PFSK-1 (cell line): Measurements from ENCODE around the gene ITGAE.

Source experiments
- FOXP2 ChIP-seq: optimal IDR thresholded peaks from 2 replicates; pipeline ENCODE3; 2011; ENCODE audit warnings: borderline replicate concordance, control low read depth, inconsistent platforms; ENCODE audit not compliant: insufficient read depth; ENCODE audit errors: extremely low read length, extremely low read depth
- POLR2AphosphoS5 ChIP-seq: IDR thresholded peaks from 2 replicates; pipeline ENCODE4 v1.6.1; 2012; ENCODE audit warnings: low read depth, mild to moderate bottlenecking, control low read depth, low read length, moderate library complexity
- SIN3A ChIP-seq: IDR thresholded peaks from 2 replicates; pipeline ENCODE4 v1.6.1; 2012; ENCODE audit warnings: mild to moderate bottlenecking, low read length, moderate library complexity, borderline replicate concordance; ENCODE audit not compliant: insufficient read depth
- TAF1 ChIP-seq: IDR thresholded peaks from 2 replicates; pipeline ENCODE4 v1.6.1; 2012; ENCODE audit warnings: low read length, control low read depth, borderline replicate concordance; ENCODE audit not compliant: insufficient read depth
- TF ChIP-seq, protein P1 (sequence below), 2 experiments: IDR thresholded peaks; 2 replicates each; pipeline versions ENCODE4 v1.6.1 to v1.8.0; 2011 to 2012; ENCODE audit warnings: low read depth in 2 of 2, low read length in 2 of 2, control low read depth in 1 of 2, inconsistent platforms in 1 of 2, mild to moderate bottlenecking in 1 of 2, moderate library complexity in 1 of 2; ENCODE audit not compliant: insufficient read depth in 1 of 2

ITGAE gene

DNA sequence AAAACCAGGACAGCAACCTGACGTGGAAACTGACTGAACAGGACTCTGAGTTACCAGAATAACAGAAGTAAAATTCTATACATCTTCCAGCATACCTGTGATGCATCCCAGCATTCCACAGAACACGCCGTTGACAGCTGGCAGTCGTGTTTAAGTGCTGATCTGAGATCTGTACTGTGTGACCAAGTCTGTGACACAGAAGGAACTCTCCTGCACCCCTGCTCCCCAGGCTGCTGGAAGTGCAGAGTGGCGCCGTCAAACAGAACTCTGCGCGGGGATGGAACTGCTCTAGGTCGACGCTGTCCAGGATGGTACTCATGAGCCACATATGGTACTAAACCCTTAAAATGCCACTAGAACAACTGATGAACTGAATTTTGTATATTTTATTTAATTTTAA lies 804 bp upstream of the ITGAE start:
- TF ChIP-seq POLR2AphosphoS5, result no peak
- TF ChIP-seq, protein P1, sequence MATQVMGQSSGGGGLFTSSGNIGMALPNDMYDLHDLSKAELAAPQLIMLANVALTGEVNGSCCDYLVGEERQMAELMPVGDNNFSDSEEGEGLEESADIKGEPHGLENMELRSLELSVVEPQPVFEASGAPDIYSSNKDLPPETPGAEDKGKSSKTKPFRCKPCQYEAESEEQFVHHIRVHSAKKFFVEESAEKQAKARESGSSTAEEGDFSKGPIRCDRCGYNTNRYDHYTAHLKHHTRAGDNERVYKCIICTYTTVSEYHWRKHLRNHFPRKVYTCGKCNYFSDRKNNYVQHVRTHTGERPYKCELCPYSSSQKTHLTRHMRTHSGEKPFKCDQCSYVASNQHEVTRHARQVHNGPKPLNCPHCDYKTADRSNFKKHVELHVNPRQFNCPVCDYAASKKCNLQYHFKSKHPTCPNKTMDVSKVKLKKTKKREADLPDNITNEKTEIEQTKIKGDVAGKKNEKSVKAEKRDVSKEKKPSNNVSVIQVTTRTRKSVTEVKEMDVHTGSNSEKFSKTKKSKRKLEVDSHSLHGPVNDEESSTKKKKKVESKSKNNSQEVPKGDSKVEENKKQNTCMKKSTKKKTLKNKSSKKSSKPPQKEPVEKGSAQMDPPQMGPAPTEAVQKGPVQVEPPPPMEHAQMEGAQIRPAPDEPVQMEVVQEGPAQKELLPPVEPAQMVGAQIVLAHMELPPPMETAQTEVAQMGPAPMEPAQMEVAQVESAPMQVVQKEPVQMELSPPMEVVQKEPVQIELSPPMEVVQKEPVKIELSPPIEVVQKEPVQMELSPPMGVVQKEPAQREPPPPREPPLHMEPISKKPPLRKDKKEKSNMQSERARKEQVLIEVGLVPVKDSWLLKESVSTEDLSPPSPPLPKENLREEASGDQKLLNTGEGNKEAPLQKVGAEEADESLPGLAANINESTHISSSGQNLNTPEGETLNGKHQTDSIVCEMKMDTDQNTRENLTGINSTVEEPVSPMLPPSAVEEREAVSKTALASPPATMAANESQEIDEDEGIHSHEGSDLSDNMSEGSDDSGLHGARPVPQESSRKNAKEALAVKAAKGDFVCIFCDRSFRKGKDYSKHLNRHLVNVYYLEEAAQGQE (IDR thresholded peaks at IDR 0.05; ENCODE audit: insufficient read depth in 1 of 2, low read depth in 2 of 2, low read length in 2 of 2), result no peak
- no peak for TF ChIP-seq TAF1
- TF ChIP-seq FOXP2, result no peak
- no peak for TF ChIP-seq SIN3A

DNA sequence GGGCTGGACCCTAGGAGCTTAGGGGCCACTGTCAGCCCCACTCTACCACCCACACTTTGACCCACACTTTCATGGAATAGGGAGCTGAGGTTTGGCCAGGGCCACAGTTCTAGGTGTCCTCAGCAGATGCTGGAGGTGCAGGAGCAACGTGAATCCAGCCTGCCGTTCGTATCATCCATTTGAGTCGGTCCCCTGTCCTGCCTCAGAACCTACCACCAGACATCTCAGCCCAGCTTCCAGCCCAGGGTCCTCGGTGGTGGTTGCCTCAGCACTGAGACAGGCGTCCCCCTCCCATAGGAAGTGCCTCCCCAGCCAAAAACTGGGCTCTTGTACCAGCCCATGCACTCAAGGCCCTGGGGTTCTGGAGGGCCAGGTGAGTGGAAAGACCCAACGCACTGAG lies 359 bp upstream of the ITGAE start:
- TF ChIP-seq POLR2AphosphoS5, result no peak
- TF ChIP-seq TAF1, result no peak
- no peak for TF ChIP-seq SIN3A
- TF ChIP-seq, protein P1 (IDR thresholded peaks at IDR 0.05; ENCODE audit: insufficient read depth in 1 of 2, low read depth in 2 of 2, low read length in 2 of 2), result no peak
- no peak for TF ChIP-seq FOXP2

DNA sequence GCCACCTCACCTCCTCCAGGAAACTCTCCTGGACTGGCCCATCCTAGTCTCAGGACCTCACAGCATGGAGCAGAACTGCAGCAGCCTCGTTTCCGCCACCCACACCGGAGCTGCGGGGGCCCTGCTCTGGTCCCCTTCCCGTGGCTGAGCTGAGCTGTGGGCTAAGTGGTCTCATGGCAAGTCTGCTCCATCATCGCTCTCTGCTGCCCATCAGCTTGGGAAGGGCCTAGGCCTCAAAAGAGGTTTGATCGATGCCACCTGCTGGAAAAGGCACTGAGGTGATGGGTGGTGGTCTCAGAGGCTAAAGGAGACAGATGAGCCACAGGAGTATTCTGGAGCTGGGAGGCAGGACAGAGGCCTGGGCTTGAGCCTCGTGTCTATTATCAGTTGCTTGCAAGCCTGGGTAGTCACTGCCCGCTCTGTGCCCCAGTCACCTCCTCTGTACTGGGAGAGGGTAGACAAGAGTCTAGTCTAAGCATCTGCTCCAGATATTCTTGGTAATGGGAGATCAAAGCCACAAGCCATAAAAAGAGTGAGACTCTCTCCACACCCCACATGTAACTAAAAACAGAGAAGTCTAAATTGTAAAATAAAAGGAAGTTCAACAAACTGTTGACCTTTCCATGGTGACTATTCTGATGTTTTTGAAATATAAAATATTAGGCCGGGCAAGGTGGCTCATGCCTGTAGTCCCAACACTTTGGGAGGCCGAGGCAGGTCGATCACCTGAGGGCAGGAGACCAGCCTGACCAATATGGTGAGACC lies 1.6 kb downstream of the ITGAE start:
- TF ChIP-seq, protein P1 (IDR thresholded peaks at IDR 0.05; ENCODE audit: insufficient read depth in 1 of 2, low read depth in 2 of 2, low read length in 2 of 2), result no peak
- no peak for TF ChIP-seq POLR2AphosphoS5
- no peak for TF ChIP-seq TAF1

- TF ChIP-seq, protein P1 (IDR thresholded peaks at IDR 0.05; ENCODE audit: insufficient read depth in 1 of 2, low read depth in 2 of 2, low read length in 2 of 2), result no peak
- no peak for TF ChIP-seq TAF1
- no peak for TF ChIP-seq FOXP2
- TF ChIP-seq SIN3A, result no peak
- no peak for TF ChIP-seq POLR2AphosphoS5
Observed at GRCh38 chr17:3798273-3799180, 2.5 kb downstream of the ITGAE start.
